Endodermal cell (in vitro differentiated cells): Measurements from ENCODE around the gene RPS5. TPM values are rescaled to one million over a fixed set of nuclear protein-coding genes. Genes with fewer than 3 reads are reported as not detected.

Experiments
- DNase-seq: peaks from one replicate; pipeline ENCODE4 v3.0.0-alpha.2; 2017
- H3K27ac ChIP-seq: 2 replicates; pipeline ENCODE4 v1.5.1; 2013; ENCODE audit warnings: mild to moderate bottlenecking, low read depth, low read length, moderate library complexity
- H3K27me3 ChIP-seq: 2 replicates; pipeline ENCODE4 v1.6.1; 2013; ENCODE audit warnings: mild to moderate bottlenecking, low read length, moderate library complexity; ENCODE audit not compliant: insufficient read depth, control insufficient read depth, poor library complexity, severe bottlenecking
- H3K36me3 ChIP-seq: 2 replicates; pipeline ENCODE4 v1.7.0; 2013; ENCODE audit warnings: mild to moderate bottlenecking, low read length, moderate library complexity; ENCODE audit not compliant: control insufficient read depth, insufficient read depth
- H3K4me1 ChIP-seq: one replicate; pipeline ENCODE4 v1.7.0; 2013; ENCODE audit warnings: low read length; ENCODE audit not compliant: control insufficient read depth, insufficient read depth
- H3K4me3 ChIP-seq: 2 replicates; pipeline ENCODE4 v1.5.1; 2013; ENCODE audit warnings: mild to moderate bottlenecking, low read length, moderate library complexity
- H3K9ac ChIP-seq: 2 replicates; pipeline ENCODE4 v1.6.1; 2013; ENCODE audit warnings: mild to moderate bottlenecking, low read length, moderate library complexity; ENCODE audit not compliant: poor library complexity, severe bottlenecking; ENCODE audit errors: extremely low read depth
- H3K9me3 ChIP-seq: 2 replicates; pipeline ENCODE4 v1.6.1; 2013; ENCODE audit warnings: mild to moderate bottlenecking, low read length, moderate library complexity; ENCODE audit not compliant: control insufficient read depth
- H3K27ac Mint-ChIP-seq: 2 replicates; pipeline ENCODE4 v1.8.0; 2020; ENCODE audit warnings: mixed read lengths
- H3K27me3 Mint-ChIP-seq: 2 replicates; pipeline ENCODE4 v1.8.0; 2021; ENCODE audit warnings: mild to moderate bottlenecking, mixed read lengths; ENCODE audit not compliant: insufficient read depth
- H3K36me3 Mint-ChIP-seq: 2 replicates; pipeline ENCODE4 v1.8.0; 2020; ENCODE audit warnings: low read depth, mixed read lengths
- H3K4me1 Mint-ChIP-seq: 2 replicates; pipeline ENCODE4 v1.8.0; 2020; ENCODE audit warnings: mixed read lengths
- H3K4me3 Mint-ChIP-seq: 2 replicates; pipeline ENCODE4 v1.8.0; 2020; ENCODE audit warnings: mild to moderate bottlenecking, moderate library complexity, mixed read lengths
- H3K9me3 Mint-ChIP-seq: 2 replicates; pipeline ENCODE4 v1.8.0; 2020; ENCODE audit warnings: mild to moderate bottlenecking, mixed read lengths
- CTCF ChIP-seq: fragments of 200-600 bp; sonication (generic); conservative IDR thresholded peaks from 2 replicates; pipeline ENCODE4 v1.5.0; 2021; ENCODE audit warnings: antibody characterized with exemption, mild to moderate bottlenecking
- WGBS, 2 experiments: methylation state at CpG; one replicate each; pipeline versions ENCODE4 v1.1.5 to v1.1.7; 2013; ENCODE audit warnings: missing lambda C conversion rate in 2 of 2, mixed read lengths in 1 of 2; ENCODE audit not compliant: insufficient coverage in 1 of 2, insufficient read length in 1 of 2; 5-methylcytosine and 5-hydroxymethylcytosine counted together
- total RNA-seq, 2 donors: library from RNA; stranded (reverse); fragmentation: NEBNext Ultra II Directional in 1 of 2; extraction: Animal tissue kit (Norgen Biotek cat#: 25700) in 1 of 2; gene quantifications; 2 replicates in 1 of 2; 3 replicates in 1 of 2; pipeline ENCODE4 v1.2.1, GENCODE V29; 2021

Gene RPS5
- total RNA-seq, 2 donors from 2014 or later: 896 to 1,039 TPM

- peak overlapping the region; percentile 76 for H3K4me3 Mint-ChIP-seq
- no peak overlapping the region for H3K27ac Mint-ChIP-seq
- no peak for DNase-seq
- H3K36me3 ChIP-seq: peaks cover 5% of the 10 kb centered on the region
- H3K27me3 Mint-ChIP-seq: peaks cover 54% of the 10 kb centered on the region
- no peak for TF ChIP-seq CTCF
- H3K9me3 ChIP-seq: no peaks in the 10 kb centered on the region
- peaks cover 4% of the 10 kb centered on the region for H3K36me3 Mint-ChIP-seq
- H3K9me3 Mint-ChIP-seq: no peaks in the 10 kb centered on the region
- 94 to 97% methylated on average over 3 of the region's 3 CpGs for WGBS, 2 experiments
- no peaks in the 10 kb centered on the region for H3K27me3 ChIP-seq
- peaks cover 6% of the 10 kb centered on the region for H3K4me1 ChIP-seq
- H3K4me3 ChIP-seq: no peak overlapping the region
- H3K27ac ChIP-seq: no peak overlapping the region
- peaks cover 10% of the 10 kb centered on the region for H3K4me1 Mint-ChIP-seq
- H3K9ac ChIP-seq: no peak overlapping the region
Measured at GRCh38 chr19:58399903-58400302, 12.8 kb downstream of the RPS5 start.

GRCh38 chr19:58400316-58400915 is 13.3 kb downstream of the RPS5 start:
- H3K9me3 ChIP-seq: no peaks in the 10 kb centered on the region
- no peaks in the 10 kb centered on the region for H3K27me3 ChIP-seq
- H3K4me3 ChIP-seq: peak overlapping the region; percentile 83
- no peaks in the 10 kb centered on the region for H3K9me3 Mint-ChIP-seq
- peaks cover 10% of the 10 kb centered on the region for H3K4me1 Mint-ChIP-seq
- H3K27ac Mint-ChIP-seq: no peak overlapping the region
- peak overlapping the region; percentile 35 for H3K9ac ChIP-seq
- DNase-seq: no peak
- 84 to 97% methylated on average over 10 to 18 of the region's 18 CpGs for WGBS, 2 experiments
- H3K36me3 Mint-ChIP-seq: peaks cover 4% of the 10 kb centered on the region
- H3K4me3 Mint-ChIP-seq: peak overlapping the region; percentile 76
- H3K27ac ChIP-seq: no peak overlapping the region
- peaks cover 51% of the 10 kb centered on the region for H3K27me3 Mint-ChIP-seq
- no peak for TF ChIP-seq CTCF
- no peaks in the 10 kb centered on the region for H3K36me3 ChIP-seq
- H3K4me1 ChIP-seq: peaks cover 6% of the 10 kb centered on the region

DNA sequence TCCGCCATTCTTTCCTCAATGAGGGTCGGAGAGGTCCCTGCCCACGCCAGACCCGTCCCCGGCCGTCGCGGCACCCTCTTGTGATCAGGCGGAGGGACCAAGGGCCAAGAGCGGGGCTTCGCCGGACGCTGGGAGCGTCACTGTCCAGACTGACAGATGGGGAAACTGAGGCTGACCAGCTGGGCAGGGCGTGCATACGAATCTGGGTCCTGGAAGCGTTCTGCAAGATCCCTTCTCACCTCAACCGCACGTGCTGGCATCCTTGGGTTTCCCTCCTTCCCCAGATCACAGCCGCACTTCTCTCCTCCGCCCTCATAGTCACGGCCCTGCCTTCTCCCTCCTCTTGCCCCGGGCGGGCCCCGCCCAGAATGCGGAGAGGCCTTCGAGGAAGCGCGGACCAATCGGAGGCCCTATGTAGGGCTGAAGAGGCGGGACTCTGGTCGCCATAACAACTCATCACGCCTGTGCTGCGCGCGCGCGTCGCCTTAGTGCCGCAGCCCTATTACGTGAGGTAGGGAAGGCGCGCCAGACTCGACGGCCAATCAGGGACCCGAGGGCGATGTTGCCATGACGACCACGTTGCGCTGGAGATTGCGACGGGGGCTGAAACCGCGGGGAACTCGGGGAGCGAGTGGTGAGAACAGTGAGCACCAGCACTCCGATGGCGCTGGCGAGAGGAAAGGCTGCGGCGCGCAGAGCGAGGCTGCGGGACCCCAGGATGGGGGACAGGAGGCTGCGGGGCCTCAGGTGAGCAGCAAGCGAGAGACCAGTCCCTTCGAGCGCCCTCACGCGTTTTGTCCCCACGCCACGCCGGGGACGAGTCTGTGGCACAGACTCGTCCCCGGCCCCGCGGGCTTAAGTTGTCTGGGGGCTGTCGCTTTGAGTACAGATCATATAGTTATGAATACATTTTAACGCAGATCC is 14.1 kb downstream of the RPS5 start:
- Histone ChIP-seq H3K9ac (peak overlapping the region; percentile 86), H3K27me3 (no peaks in the 10 kb centered on the region), H3K36me3 (no peaks in the 10 kb centered on the region), H3K27ac (peak overlapping the region; percentile 87), H3K9me3 (no peaks in the 10 kb centered on the region), H3K4me3 (peak overlapping the region; percentile 86), H3K4me1 (peaks cover 6% of the 10 kb centered on the region)
- 5 to 7% methylated on average over 30 to 74 of the region's 80 CpGs for WGBS, 2 experiments
- peak; percentile 100 for DNase-seq
- Mint-ChIP-seq H3K4me1 (peaks cover 10% of the 10 kb centered on the region), H3K27ac (peak overlapping the region; percentile 92), H3K9me3 (peaks cover under 1% of the 10 kb centered on the region), H3K27me3 (peaks cover 44% of the 10 kb centered on the region), H3K4me3 (peak overlapping the region; percentile 76), H3K36me3 (peaks cover 4% of the 10 kb centered on the region)
- TF ChIP-seq CTCF: no peak
